GM21447 (cell line): ENCODE data around the gene PRKCH.

Source experiments
- ATAC-seq: cut with Tn5 transposase; IDR thresholded peaks from one replicate; pipeline ENCODE4 v1.9.1; 2021; ENCODE audit not compliant: unreplicated experiment

Gene PRKCH

DNA sequence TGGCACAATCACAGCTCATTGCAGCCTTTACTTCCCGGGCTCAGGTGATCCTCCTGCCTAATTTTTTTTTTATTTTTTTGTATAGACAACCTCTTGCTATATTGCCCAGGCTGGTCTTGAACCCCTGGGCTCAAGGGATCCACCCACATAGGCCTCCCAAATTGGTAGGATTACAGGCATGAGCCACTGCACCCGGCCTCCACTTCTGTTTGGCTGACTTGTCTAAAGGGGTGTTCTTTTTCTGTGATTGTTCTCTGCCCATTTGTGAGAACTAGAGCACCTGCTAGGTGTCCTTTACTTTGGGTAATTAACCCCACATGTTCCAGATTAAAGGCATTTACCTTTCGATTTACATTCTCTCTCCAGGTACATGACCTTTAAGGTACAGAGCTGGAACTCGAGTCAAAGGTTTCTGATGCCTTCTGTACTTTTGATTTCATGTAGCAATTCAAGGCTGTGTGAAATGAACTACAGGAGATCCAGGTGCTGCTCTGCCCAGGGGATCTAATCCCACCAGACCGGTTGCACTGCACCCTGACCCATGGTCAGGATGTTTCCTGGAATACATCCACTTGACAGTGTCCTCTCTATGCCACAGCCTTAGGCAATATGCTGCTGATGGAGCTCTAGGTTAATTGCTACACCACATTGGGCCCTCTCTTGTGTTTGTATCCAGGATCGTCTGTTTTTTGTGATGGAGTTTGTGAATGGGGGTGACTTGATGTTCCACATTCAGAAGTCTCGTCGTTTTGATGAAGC is 163.6 kb downstream of the PRKCH start:
- ATAC-seq: no peak

DNA sequence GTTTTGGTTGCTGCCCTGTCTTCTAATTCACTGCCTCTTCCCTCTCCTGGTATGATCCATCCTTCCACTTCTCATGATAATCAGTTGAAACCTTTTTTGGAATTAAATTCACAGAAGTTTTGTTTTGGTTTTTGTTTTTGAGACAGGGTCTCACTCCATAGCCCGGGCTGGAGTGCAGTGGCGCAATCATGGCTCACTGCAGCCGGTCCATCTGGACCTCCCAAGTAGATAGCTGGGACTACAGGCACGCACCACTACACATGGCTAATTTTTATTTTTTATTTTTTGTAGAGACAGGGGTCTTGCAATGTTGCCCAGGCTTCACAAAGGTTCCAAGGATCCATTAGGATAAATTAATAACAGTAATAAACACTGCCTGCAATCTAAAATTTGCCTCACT is 164.3 kb downstream of the PRKCH start:
- ATAC-seq: no peak

DNA sequence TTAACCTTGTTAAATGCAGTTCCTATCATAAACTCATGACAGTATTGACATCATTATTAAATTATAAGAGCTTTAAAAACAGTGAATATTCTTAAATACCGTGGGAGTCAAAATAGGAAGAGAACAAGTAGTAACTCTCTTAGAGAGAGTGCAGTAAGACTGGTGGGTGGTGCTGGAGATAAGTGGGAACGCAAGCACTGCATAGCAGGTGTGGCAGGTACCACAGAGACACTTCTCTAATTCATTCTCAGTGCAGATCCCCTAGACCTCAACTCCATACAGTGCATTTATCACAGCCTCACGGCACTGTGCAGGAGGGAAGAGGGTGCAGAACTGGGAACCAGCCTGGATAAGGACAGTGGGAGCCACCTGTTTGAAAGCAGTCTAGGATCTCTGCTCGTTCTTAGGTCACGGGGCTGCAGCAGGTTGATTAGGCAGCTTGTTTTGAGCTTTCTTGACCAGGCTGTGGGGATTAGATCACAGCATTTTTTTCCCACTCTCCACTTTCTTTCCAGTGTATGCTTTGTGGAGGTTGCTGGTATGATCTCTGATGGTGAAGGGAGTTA is 165.6 kb downstream of the PRKCH start:
- ATAC-seq: no peak

DNA sequence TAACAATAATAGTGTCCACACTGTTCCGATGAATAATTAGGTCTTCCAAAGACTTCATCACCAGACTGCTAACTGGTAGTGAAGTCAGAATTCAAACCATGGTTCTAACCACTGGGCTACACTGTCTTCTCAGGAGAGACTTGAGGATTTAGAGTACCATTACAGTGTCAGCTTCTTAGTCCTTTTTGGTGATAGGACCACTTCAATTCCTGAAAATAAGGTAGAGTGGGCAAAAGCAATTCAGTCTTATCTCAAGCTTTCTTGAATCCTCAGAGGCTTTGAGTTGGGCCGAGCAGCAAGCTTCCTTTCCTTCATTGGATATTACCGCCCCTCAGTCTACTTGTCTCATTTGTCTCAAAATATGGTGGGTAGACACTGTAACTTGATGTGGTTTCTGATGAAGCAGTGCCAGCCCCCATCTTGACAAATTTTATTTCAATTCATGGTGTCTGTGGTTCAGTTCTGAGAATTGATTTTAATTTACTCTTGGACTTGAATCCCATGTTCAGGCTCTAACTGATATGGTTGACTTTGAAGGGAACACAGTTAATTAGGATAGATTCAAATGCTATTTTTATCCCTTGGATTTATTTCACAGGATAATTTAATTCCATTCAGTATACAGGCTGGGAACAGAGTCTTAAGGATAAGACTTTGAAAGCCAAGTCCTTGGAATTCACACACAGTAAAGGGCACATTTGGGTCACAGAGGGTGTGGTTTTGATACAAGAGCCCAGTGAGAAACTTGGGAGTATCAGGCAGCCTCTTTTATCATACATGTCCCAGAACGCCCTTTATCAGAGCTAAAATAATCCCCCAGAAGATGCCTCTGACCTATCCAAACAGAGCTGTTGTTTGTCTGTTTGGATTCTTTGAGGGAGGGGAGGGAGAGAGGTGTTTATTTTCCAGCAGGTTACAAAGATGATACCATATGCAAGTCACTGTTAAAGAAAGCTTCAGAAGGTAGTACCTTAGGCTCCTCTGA is 167.3 kb downstream of the PRKCH start:
- no peak for ATAC-seq

DNA sequence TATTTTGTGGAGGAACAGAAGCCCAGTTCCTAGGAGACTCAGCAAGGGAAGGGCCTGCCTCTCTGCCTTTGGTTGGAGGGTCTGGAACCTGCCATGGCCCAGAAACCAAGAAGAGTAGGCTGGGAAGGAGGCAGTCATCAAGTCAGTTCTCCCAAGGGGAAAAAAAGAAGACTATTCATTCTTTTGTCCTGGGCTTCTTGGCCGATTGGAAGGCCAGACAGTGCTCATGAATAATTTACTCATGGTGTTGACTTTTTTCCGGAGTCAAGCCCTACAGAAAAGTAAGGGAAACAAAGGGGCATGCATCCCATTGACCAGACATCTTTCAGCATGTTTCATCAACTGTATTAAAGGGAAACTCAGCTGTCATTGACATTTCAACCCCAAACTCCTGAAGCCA is 168.1 kb downstream of the PRKCH start:
- no peak for ATAC-seq

DNA sequence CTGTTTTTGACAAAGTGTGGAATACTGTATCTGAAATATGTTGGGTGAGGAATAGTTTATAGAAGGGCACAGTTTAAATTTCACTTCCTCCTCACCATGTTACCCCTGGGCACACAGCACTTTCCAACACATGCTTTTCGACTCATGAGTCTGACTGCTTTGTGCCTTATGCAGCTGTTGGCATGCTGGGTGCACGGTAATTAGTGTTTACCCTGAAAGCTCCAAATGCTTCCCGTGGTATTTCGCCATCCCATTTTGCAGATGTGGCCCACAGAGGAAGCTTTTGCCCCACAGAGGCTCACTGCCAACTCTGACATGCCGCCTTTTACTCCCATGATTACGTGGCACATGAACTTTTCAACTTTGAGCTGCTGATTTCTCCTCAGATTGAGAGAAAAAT is 168.6 kb downstream of the PRKCH start:
- no peak for ATAC-seq

DNA sequence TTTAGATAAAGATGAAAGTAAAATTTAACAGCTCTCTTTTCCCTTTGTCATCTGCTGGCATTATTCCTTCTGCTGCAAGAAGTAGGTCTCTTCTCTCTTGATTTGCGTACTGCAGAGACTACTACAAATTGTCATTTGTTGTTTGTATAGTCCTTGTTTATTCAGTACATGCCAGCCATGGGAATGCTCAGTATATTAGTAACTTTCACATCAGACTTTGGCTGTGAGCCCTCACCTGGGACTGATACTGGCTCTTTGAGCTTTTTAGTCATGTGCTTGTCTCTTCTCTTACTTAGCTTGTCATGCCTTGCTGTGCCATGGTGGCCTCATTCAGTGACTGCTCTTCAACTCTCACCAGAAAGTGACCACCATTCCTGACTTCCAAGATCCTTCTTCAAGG is 169.8 kb downstream of the PRKCH start:
- no peak for ATAC-seq

DNA sequence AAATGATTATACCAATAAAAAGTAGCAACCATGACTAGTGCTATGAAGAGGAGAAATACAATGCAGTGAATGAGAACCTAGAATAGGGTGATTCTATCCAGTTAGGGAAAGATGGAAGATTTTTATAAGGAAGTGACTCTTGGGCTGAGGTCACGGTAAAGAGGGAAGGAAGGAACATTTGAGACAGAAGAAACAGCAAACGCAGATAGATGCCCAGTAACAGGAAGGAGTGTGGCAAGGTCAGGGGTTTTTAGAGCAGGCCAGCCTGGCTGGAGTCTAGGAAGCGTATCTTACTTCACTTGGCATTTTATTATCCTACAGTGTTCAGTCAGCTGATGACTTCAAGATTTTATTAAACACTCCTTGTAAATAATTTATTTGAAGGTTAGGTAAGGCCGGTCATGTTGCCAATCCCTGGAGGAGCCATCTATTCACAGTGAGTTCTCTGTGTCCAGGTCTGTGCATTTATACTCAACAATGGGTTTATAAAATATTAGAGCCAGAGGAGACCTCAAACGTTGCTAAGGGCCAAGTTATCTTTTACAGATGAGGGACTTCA is 170.6 kb downstream of the PRKCH start:
- ATAC-seq: no peak

DNA sequence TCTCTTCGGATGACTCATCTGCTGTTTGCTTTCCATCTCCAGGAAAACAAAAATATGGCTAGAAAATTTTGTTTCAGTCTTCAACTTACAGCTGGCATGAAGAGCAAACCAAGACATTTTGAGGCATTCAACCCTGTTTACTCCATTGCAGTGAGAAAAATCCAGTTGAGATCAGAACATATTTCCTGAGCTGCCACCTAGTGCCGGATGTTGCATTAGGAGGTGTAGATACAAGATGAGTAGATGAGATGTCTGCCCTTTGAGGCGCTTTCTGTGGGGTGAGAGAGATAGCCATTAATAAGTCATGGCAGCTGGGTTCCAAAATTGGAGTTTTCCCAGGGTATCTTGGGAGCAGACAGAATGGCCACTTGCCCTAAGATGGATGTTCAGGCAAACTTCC is 171.1 kb downstream of the PRKCH start:
- ATAC-seq: no peak

DNA sequence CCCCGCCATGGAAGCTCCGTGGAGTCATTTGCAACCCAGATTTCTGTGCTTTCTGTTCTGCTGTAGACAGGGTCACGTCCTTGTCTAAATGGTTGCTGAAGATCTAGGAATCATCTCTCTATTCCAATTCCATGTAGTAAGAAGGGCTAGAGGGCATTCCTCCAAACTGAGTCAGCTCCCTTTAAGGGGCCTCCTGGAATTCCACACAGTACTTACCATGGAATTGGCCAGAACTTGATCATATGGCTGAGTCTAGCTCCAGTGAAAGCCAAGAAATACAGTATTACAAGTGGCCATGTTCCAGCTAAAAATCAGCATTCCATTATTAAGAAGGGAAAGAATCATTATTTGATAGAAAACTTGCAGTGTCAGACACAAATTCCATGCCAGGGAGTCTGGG is 171.9 kb downstream of the PRKCH start:
- no peak for ATAC-seq

DNA sequence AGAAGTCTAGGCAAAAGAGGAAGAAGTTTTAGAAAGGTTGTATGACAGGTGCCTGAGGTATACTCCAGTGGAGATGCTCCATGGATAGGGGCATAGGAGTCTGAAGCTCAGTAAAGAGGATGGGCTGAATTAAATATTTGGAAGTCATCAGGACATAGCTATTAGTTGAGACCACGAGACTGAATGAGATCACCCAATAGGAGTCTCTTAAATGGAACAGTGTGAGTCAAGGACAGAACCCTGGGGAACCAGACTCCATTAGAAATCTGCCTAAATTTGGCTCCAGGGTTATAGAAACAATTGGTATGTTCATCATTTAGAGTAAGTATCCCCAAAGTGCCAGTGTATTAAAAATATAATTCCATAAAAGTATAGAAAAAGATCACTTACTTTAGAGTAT is 172.6 kb downstream of the PRKCH start:
- no peak for ATAC-seq

DNA sequence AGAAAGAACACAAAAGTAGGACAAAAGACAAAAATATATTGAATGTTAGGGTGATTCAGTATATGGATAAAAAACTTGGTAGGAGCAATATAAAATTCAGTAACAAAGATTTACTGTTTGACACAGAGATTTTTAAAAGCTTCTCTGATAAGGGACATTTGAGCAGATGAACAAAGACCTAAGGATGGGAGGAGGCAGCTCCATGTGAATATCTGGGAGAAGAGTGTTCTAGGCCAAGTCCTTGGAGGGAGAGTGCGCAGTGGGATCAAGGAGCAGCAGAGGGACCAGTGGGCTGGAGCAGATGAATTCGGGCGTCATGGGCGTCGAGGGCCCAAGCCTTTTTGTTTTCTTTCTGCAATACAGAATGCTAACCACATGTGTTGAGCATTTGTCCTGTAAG is 174.4 kb downstream of the PRKCH start:
- ATAC-seq: no peak

DNA sequence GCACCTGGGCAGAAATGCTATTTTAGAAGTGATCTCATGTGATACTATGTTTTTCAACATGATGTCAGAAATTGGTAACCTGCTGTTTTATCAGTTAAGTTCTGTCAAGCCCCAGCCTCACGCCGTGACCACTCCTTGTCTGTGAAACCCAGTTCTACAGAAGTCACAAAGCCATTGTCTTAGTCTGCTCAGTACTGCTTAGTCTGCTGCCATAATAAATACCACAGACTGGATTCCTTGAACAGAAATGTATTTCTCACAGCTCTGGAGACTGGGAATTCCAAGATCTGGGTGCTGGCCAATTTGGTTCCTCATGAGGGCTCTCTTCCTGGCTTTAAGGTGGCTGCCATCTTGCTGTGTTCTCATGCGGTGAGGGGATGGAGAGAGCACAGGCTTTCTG is 176.9 kb downstream of the PRKCH start:
- no peak for ATAC-seq

DNA sequence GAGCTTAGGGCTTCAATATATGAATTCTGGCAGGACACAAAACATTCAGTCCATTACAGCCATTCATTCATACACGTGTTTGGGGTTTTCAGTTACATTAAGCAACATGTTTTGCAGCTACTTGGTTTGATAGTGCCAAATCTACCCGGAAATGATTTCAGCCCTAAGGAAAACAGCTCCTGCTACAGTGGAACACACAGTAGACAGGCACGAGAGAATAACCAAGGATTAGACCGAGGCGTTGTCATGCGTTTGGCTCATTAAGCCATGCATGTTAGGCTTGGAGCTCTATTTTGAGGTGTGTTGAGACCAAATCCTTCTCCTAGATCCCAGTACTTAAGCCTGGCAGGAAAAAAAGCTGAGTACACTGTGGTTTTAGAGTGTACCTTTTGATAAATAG is 177.4 kb downstream of the PRKCH start:
- ATAC-seq: no peak

DNA sequence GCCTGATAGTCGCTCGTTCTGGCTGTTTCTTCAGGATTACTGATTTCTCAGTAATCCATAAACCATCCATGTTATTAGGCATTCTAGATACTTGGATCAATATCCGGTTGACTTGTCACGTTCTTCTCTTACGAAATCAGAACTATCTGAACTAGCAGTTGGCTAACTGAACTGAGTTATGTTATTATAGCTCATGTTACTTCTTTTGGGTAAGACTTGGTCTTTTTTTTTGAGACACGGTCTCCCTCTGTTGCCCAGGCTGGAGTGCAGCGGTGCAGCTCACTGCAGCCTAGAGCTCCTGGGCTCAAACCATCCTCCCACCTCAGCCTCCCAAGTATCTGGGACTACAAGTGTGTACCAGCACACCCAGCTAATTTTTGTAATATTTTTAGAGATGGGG is 178.6 kb downstream of the PRKCH start:
- ATAC-seq: no peak

DNA sequence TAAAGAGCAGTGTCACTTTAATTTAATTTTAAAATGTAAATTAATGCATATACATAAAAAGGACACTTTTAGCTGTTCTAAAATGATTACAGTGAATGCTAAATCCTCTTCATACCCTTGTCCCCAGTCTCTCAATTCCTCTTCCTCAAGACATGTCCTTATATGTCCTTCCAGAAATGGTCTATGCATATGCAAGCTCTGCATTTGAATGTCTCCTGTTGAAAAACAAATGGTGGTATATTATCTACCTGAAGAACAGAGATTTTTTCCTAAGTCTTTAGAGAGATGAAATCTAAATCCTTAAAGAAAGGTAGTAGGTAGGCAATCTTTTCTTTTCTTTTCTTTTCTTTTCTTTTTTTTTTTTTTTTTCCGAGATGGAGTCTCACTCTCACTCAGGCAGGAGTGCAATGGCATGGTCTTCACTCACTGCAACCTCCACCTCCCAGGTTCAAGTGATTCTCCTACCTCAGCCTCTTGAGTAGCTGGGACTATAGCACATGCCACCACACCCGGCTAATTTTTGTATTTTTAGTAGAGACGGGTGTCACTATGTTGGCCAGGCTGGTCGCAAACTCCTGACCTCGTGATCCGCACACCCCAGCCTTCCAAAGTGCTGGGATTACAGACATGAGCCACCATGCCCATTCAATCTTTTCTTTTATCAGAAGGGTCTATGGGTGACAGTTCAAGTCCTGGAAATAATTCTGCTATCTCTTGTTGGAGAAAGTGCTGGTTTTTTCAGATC is 180.5 kb downstream of the PRKCH start:
- ATAC-seq: no peak

DNA sequence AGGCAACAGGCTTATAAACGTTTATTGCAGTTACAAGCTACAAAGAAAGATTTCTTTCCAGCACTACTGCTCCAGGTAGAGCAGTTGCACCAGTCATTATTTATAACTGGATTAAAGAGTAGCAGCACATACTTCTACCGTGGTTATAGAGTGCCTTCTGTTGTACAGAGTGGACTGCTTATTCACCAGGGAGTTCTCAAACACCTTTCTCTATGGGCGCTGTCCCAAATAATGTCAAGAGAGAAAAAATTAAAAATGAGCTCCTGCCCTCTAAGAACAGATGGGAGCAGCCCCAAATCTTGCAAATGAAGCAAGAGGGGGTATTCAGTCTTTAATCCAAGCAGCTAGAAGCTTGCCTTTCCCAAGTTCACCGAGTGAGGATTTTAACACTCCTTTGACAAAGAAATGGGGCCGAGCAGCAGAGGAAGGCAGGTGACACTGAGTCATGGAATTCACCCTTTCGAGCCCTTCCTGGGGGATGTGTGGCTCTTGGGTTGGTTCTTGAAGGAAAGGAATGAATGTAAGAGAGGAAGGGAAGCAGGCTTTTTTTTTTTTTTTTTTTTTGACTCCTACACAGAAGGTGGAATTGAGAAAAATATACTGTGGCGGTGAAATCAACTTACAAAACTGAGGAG is 181.2 kb downstream of the PRKCH start:
- peak; percentile 18 for ATAC-seq

DNA sequence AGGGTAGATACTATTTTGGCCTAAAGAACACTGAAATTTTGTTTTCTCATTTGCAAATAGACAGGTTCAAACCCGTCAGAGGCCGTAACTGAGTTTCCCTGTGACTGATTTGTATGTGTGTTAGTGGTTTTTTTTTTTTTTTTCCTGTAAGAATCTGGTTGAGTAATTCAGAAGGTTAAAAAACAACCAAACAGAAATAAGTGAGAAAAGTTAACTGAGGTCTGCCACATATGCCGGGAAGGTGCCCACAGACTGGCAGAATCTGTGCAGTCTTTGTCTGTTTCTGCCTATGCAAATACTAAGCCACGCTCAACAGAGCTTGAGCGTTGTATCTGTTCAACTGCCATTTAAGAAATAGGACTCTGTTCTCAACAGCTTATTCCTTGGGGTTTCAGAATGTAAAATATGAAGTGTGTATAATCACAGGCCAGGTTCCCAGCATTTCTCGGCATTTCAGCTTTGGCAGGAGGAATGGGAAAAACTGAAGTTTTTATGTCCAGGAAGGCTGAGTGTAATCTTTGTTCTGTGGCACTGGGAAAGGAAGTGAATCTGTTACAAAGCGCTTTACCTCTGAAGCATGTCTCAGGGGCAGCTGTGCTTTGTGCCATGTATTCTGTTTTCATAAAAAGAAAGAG is 181.9 kb downstream of the PRKCH start:
- peak; percentile 79 for ATAC-seq

DNA sequence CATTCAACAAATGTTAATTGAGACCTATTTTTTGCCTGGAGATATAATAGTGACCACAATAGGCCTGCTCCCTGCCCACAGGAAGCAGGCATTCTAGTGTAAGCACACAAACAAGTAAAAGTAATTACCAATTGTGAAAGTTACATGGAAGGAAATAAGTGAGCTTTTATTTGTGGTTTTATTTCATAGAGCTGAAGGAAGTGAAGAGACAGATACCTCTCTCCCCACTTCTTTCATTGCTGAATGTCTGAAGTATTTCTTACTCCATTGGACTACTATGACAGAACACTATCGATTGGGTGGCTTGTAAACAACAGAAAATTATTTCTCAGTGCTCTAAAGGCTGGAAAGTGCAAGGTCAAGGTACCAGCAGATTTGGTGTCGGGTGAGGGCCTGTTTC is 183.5 kb downstream of the PRKCH start:
- ATAC-seq: no peak
